Activated naive CD4-positive, alpha-beta T cell (primary cell): ENCODE measurements around the gene UBE2L3.
A peak's percentile ranks its signal among the peaks of the same experiment; 100 is the strongest.

Source experiments
- DNase-seq, 4 experiments: peaks; one replicate each; lab custom pipeline; 2025; lab: John Stamatoyannopoulos, UW

The UBE2L3 gene

GRCh38 chr22:21646608-21647590 lies 79.4 kb downstream of the UBE2L3 start:
- DNase-seq = peak in 3 of 4 experiments; percentile 28 to 66 (median 33)

GRCh38 chr22:21650280-21650679 lies 82.8 kb downstream of the UBE2L3 start:
- no peak for DNase-seq

- DNase-seq = no peak
Observed at GRCh38 chr22:21650823-21651520, 83.5 kb downstream of the UBE2L3 start.

- no peak for DNase-seq
Observed at GRCh38 chr22:21651521-21652009, 84.1 kb downstream of the UBE2L3 start.

- DNase-seq = peak; percentile 42 to 75 (median 64)
Observed at GRCh38 chr22:21652010-21652546, 84.6 kb downstream of the UBE2L3 start.

- DNase-seq = no peak
Observed at GRCh38 chr22:21652547-21653545, 85.3 kb downstream of the UBE2L3 start.

GRCh38 chr22:21657020-21657359 lies 89.5 kb downstream of the UBE2L3 start:
- no peak for DNase-seq

GRCh38 chr22:21657360-21658032 lies 90.0 kb downstream of the UBE2L3 start:
- peak; percentile 31 to 63 (median 42) for DNase-seq

- no peak for DNase-seq
Observed at GRCh38 chr22:21659864-21660525, 92.5 kb downstream of the UBE2L3 start.

- no peak for DNase-seq
Observed at GRCh38 chr22:21660904-21661303, 93.4 kb downstream of the UBE2L3 start.

- DNase-seq = no peak
Observed at GRCh38 chr22:21661991-21662390, 94.5 kb downstream of the UBE2L3 start.

GRCh38 chr22:21663738-21664137 lies 96.2 kb downstream of the UBE2L3 start:
- DNase-seq = no peak

GRCh38 chr22:21665047-21665851 lies 97.7 kb downstream of the UBE2L3 start:
- DNase-seq = no peak

- DNase-seq = no peak
Observed at GRCh38 chr22:21666786-21667185, 99.3 kb downstream of the UBE2L3 start.

GRCh38 chr22:21669026-21669425 lies 101.5 kb downstream of the UBE2L3 start:
- DNase-seq = no peak

- no peak for DNase-seq
Observed at GRCh38 chr22:21672107-21672629, 104.7 kb downstream of the UBE2L3 start.
